ENCODE data around the gene SF1. TPM values are rescaled to one million over a fixed set of nuclear protein-coding genes. Genes with fewer than 3 reads are reported as not detected.

SF1 gene
- total and polyA plus RNA-seq, 9 of the 15 experiments (the other 6 are each of a cell fraction or from before 2014, with no cell fraction given): 13.1 to 334 (median 111) TPM

- H3K4me2 ChIP-seq (ENCODE audit: insufficient read depth, low read length): no peak overlapping the region
- H4K20me1 ChIP-seq (replicated peaks; ENCODE audit: control insufficient read depth, insufficient read depth, low read length): no peaks in the 10 kb centered on the region
- intact Hi-C loops (cut with micrococcal nuclease): no loop called here
- ChIA-PET POLR2A (interaction anchor here (0.5 to 1.2 kb wide), 3 partner anchors 18 to 57 kb away, joined by 3 to 5 read pairs (median 3); no protein-coding TSS in a partner anchor), CTCF (ENCODE audit: low intra/inter-chr PET ratio) (interaction anchor here (0.7 kb wide), 1 partner anchor 285 kb away, joined by 4 read pairs; no protein-coding TSS in a partner anchor)
- no peak overlapping the region for H3K27ac ChIP-seq (ENCODE audit: extremely low read depth, low read depth, low read length)
- no TSS peak for BruUV-seq (replicated peaks)
- H2AFZ ChIP-seq (ENCODE audit: low read depth, low read length): no peak overlapping the region
- H3K4me1 ChIP-seq (replicated peaks in 1 of 2; ENCODE audit: control insufficient read depth in 2 of 2, insufficient read depth in 2 of 2, low read length in 2 of 2): peaks cover 0 to 21% of the 10 kb centered on the region in 2 experiments; a peak in 4 of 5 replicates
- no peak for DNase-seq (ENCODE audit: extremely low read depth in 1 of 4, low spot score in 3 of 4)
- peaks cover 0 to 3% of the 10 kb centered on the region in 2 experiments; a peak in 2 of 5 replicates for H3K27me3 ChIP-seq (ENCODE audit: control insufficient read depth in 2 of 2, insufficient read depth in 2 of 2, low read length in 2 of 2)
- in situ Hi-C loops (cut with MboI): loop anchor here (5.0 kb wide), 1 partner anchor 73 kb away; no protein-coding TSS in a partner anchor
- peak overlapping the region in 1 of 2 experiments; percentile 71; a peak in 2 of 4 replicates for H3K9ac ChIP-seq (ENCODE audit: insufficient read depth in 1 of 2, low read depth in 2 of 2, low read length in 2 of 2)
- H3K36me3 ChIP-seq (ENCODE audit: control insufficient read depth, insufficient read depth, low read length): no peaks in the 10 kb centered on the region
- H3K4me3 ChIP-seq: no peak overlapping the region
- no peak for TF ChIP-seq HSF4 (CRISPR knock-in tag; IDR thresholded peaks at IDR 0.05; ENCODE audit: borderline replicate concordance)
- TF ChIP-seq ZNF253 (CRISPR knock-in tag; conservative IDR thresholded peaks at IDR 0.05): no peak
- TF ChIP-seq ARID1B (IDR thresholded peaks at IDR 0.05): no peak
- TF ChIP-seq PTBP1 (IDR thresholded peaks at IDR 0.05; ENCODE audit: low read depth, low read length): no peak
- no peak for TF ChIP-seq ZFX (CRISPR knock-in tag; IDR thresholded peaks at IDR 0.05)
- TF ChIP-seq FOXA1 (IDR thresholded peaks at IDR 0.05; ENCODE audit: borderline replicate concordance): no peak
- no peak for TF ChIP-seq PHB (CRISPR knock-in tag; IDR thresholded peaks at IDR 0.05)
- TF ChIP-seq FOXA3 (CRISPR knock-in tag; conservative IDR thresholded peaks at IDR 0.05 in 1 of 2, IDR thresholded peaks at IDR 0.05 in 1 of 2): no peak
- WGBS (ENCODE audit: insufficient coverage, low coverage, missing lambda C conversion rate): 28% methylated on average over 21 of the region's 23 CpGs
- no peak; the same call in 2 of the 3 replicates for ATAC-seq
- FAIRE-seq: no peak
- no peaks in the 10 kb centered on the region for H3K9me1 ChIP-seq (ENCODE audit: control insufficient read depth, insufficient read depth, low read length)
- H3K79me2 ChIP-seq (ENCODE audit: control insufficient read depth, insufficient read depth, low read length): no peaks in the 10 kb centered on the region
- H3K9me3 ChIP-seq (replicated peaks; ENCODE audit: control insufficient read depth, insufficient read depth, low read depth, low read length): no peaks in the 10 kb centered on the region
These were observed 43.3 kb downstream of the SF1 start for GRCh38 chr11:64734811-64735724.

Data from K562 (cell line).